Adipocyte (in vitro differentiated cells): ENCODE results near the gene GPHN.

Experiments
- DNase-seq: peaks from one replicate; pipeline ENCODE4 v3.0.0-alpha.2; 2015; ENCODE audit warnings: low read depth
- H3K27me3 ChIP-seq: replicated peaks from 2 replicates; pipeline ENCODE4 v1.7.0; 2013; ENCODE audit warnings: mild to moderate bottlenecking, low read length, moderate library complexity; ENCODE audit not compliant: control insufficient read depth, insufficient read depth
- H3K36me3 ChIP-seq: 2 replicates; pipeline ENCODE4 v1.7.0; 2013; ENCODE audit warnings: low read length, mild to moderate bottlenecking, moderate library complexity; ENCODE audit not compliant: control insufficient read depth, insufficient read depth, severe bottlenecking
- H3K4me1 ChIP-seq: 2 replicates; pipeline ENCODE4 v1.7.0; 2013; ENCODE audit warnings: mild to moderate bottlenecking, low read length, moderate library complexity; ENCODE audit not compliant: control insufficient read depth, insufficient read depth
- H3K4me3 ChIP-seq: 2 replicates; pipeline ENCODE4 v1.7.0; 2013; ENCODE audit warnings: mild to moderate bottlenecking, low read length, moderate library complexity
- H3K9ac ChIP-seq: 2 replicates; pipeline ENCODE4 v1.7.0; 2013; ENCODE audit warnings: mild to moderate bottlenecking, low read length, moderate library complexity
- H3K9me3 ChIP-seq: 2 replicates; pipeline ENCODE4 v1.7.0; 2013; ENCODE audit warnings: mild to moderate bottlenecking, low read length, moderate library complexity; ENCODE audit not compliant: control insufficient read depth

Gene GPHN

DNA sequence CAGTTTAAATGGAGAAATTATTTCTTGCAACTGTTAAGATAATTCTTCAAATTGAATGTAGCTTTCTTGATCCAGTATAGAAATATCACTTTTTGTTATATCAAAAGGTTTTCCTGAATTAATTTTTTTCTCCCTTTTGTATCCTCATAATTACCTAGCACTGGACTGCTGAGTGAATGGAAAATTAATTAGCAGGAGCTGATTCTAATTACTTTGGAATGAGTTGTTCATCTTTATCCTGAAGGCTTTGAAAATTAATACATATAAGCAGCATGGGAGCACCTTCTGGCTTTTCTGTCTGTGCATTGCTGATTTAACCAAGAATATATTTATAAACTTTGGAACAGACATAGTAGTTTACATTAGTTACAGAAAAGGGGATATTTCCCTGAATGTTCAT is 373.6 kb downstream of the GPHN start:
- Histone ChIP-seq H3K27me3 (no peaks in the 10 kb centered on the region), H3K36me3 (no peaks in the 10 kb centered on the region)

GRCh38 chr14:66884149-66884548 is 376.2 kb downstream of the GPHN start:
- Histone ChIP-seq H3K9me3 (peaks cover 17% of the 10 kb centered on the region), H3K4me1 (no peaks in the 10 kb centered on the region), H3K4me3 (no peak overlapping the region), H3K27me3 (no peaks in the 10 kb centered on the region), H3K9ac (no peak overlapping the region), H3K36me3 (peaks cover under 1% of the 10 kb centered on the region)
- no peak for DNase-seq

More for the DNA sequence above, 373.6 kb downstream of the GPHN start:
- H3K4me3 ChIP-seq: no peak overlapping the region
- no peak for DNase-seq
- H3K4me1 ChIP-seq: no peaks in the 10 kb centered on the region
- no peak overlapping the region for H3K9ac ChIP-seq
- H3K9me3 ChIP-seq: no peaks in the 10 kb centered on the region

DNA sequence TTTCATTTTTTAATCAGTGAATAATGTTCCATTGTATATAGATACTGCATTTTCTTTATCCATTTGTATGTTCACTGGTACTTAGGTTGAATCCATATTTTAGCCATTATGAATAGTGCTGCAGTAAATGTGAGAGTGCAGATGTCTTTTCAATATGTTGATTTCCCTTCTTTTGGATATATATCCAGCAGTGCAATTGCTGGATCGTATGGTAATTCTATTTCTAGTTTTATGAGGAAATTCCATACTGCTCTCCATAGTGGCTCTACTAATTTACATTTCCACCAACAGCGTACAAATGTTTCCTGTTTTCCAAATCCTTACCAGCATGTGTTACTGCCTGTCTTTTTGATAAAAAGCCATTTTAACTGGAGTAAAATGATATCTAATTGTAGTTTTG is 392.8 kb downstream of the GPHN start:
- H3K9me3 ChIP-seq: peaks cover 2% of the 10 kb centered on the region
- no peak for DNase-seq
- no peak overlapping the region for H3K4me3 ChIP-seq
- no peak overlapping the region for H3K9ac ChIP-seq
- no peaks in the 10 kb centered on the region for H3K27me3 ChIP-seq
- no peaks in the 10 kb centered on the region for H3K36me3 ChIP-seq
- H3K4me1 ChIP-seq: no peaks in the 10 kb centered on the region

- H3K4me1 ChIP-seq: no peaks in the 10 kb centered on the region
Observed at GRCh38 chr14:66910311-66910840, 402.4 kb downstream of the GPHN start.

GRCh38 chr14:66916421-66916820 is 408.5 kb downstream of the GPHN start:
- DNase-seq: no peak
- Histone ChIP-seq H3K4me3 (no peak overlapping the region), H3K36me3 (peaks cover 9% of the 10 kb centered on the region), H3K4me1 (no peaks in the 10 kb centered on the region), H3K27me3 (no peaks in the 10 kb centered on the region), H3K9me3 (no peaks in the 10 kb centered on the region), H3K9ac (no peak overlapping the region)

More at GRCh38 chr14:66910311-66910840, 402.4 kb downstream of the GPHN start:
- Histone ChIP-seq H3K9ac (no peak overlapping the region), H3K36me3 (no peaks in the 10 kb centered on the region), H3K9me3 (no peaks in the 10 kb centered on the region), H3K4me3 (no peak overlapping the region), H3K27me3 (no peaks in the 10 kb centered on the region)
- peak; percentile 41 for DNase-seq

GRCh38 chr14:66918527-66918926 is 410.6 kb downstream of the GPHN start:
- Histone ChIP-seq H3K27me3 (no peaks in the 10 kb centered on the region), H3K4me1 (no peaks in the 10 kb centered on the region), H3K4me3 (no peak overlapping the region), H3K9ac (no peak overlapping the region), H3K36me3 (peaks cover 12% of the 10 kb centered on the region), H3K9me3 (no peaks in the 10 kb centered on the region)
- DNase-seq: no peak

GRCh38 chr14:66920196-66920595 is 412.2 kb downstream of the GPHN start:
- peak; percentile 30 for DNase-seq
- H3K9ac ChIP-seq: no peak overlapping the region
- H3K9me3 ChIP-seq: no peaks in the 10 kb centered on the region

DNA sequence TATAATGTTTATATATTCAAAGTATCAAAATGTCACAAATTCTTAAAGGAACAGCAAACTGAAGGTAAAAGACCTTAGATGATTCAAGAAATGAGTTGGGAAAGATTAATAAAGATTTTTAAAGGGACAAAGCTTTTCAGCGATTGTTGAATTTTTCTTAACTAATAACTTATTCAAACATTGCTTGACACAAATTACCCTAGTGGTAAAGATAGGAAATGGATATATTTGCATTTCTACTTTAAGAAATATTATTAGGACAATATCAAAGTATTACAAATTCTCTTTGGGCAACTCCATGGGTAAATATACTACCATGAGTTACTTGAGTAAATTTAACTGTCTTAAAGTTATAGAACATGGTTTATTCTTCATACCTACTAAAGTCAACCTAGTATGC is 415.3 kb downstream of the GPHN start:
- no peak overlapping the region for H3K4me3 ChIP-seq
- H3K4me1 ChIP-seq: no peaks in the 10 kb centered on the region
- peaks cover 13% of the 10 kb centered on the region for H3K36me3 ChIP-seq
- no peaks in the 10 kb centered on the region for H3K9me3 ChIP-seq
- DNase-seq: no peak
- H3K27me3 ChIP-seq: no peaks in the 10 kb centered on the region
- no peak overlapping the region for H3K9ac ChIP-seq

More at GRCh38 chr14:66920196-66920595, 412.2 kb downstream of the GPHN start:
- Histone ChIP-seq H3K36me3 (peaks cover 16% of the 10 kb centered on the region), H3K4me1 (no peaks in the 10 kb centered on the region), H3K4me3 (no peak overlapping the region), H3K27me3 (no peaks in the 10 kb centered on the region)

DNA sequence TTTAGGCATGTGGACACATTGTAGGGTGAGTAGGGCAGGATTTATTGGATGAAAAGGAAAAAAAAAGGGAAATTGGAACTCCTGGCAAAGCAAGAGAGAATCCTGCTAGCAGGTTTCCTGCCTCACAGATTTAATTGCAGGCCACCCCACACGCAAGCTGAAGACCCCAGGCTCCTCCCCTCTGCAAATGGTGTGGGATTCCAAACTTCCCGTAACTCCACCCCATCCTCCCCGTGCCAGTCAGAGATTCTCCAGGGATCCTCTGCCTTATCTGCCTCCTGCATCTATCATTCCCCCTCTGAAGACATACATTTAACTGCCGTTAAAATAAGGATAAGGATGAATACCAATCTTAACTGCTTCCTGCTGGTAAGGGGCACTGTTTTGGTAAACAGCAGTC is 431.5 kb downstream of the GPHN start:
- Histone ChIP-seq H3K9ac (no peak overlapping the region), H3K9me3 (peaks cover 34% of the 10 kb centered on the region), H3K4me1 (no peaks in the 10 kb centered on the region), H3K27me3 (no peaks in the 10 kb centered on the region), H3K36me3 (peaks cover 14% of the 10 kb centered on the region), H3K4me3 (no peak overlapping the region)
- DNase-seq: no peak

- H3K9me3 ChIP-seq: peaks cover 59% of the 10 kb centered on the region
- H3K36me3 ChIP-seq: peaks cover 32% of the 10 kb centered on the region
- peak overlapping the region; percentile 63 for H3K4me3 ChIP-seq
- no peak overlapping the region for H3K9ac ChIP-seq
- H3K4me1 ChIP-seq: no peaks in the 10 kb centered on the region
- DNase-seq: peak; percentile 22
- H3K27me3 ChIP-seq: no peaks in the 10 kb centered on the region
Observed at GRCh38 chr14:66944872-66945271, 436.9 kb downstream of the GPHN start.

DNA sequence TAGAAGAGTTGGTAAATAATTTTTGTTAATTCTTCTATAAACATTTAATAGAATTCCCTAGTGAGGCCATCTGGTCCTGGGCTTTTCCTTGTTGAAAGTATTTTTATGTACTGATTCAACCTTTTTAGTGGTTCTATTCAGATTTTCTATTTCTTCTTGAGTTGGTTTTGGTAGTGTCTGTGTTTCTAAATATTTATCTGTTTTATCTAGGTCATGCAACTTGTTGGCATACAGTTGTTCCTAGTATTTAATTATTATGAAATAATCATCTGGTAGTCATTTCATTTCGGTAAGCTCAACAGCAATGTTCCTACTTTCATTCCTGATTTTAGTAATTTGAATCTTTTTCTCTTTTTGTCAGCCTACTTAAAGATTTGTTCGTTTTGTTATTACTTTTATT is 447.2 kb downstream of the GPHN start:
- Histone ChIP-seq H3K4me3 (no peak overlapping the region), H3K27me3 (no peaks in the 10 kb centered on the region), H3K36me3 (no peaks in the 10 kb centered on the region), H3K9ac (no peak overlapping the region), H3K4me1 (no peaks in the 10 kb centered on the region), H3K9me3 (peaks cover 20% of the 10 kb centered on the region)
- DNase-seq: no peak

GRCh38 chr14:66959437-66960050 is 451.6 kb downstream of the GPHN start:
- no peaks in the 10 kb centered on the region for H3K36me3 ChIP-seq
- no peak for DNase-seq
- H3K9me3 ChIP-seq: peaks cover 27% of the 10 kb centered on the region
- no peak overlapping the region for H3K9ac ChIP-seq
- H3K4me1 ChIP-seq: no peaks in the 10 kb centered on the region
- no peaks in the 10 kb centered on the region for H3K27me3 ChIP-seq
- H3K4me3 ChIP-seq: peak overlapping the region; percentile 19
